Upper lobe of right lung (tissue), 1 donor: ENCODE data around the gene LRRC49. TPM values are rescaled to one million over a fixed set of nuclear protein-coding genes. Genes with fewer than 3 reads are reported as not detected.
"Not testable (repeated sequence)": the region's sequence is repeated elsewhere in the genome, so short reads cannot be mapped to it uniquely, and the experiment has no call there.

Experiments
- ATAC-seq: fragments of 200-7000 bp; cut with Tn5 transposase; one replicate; pipeline ENCODE4 v1.9.1; 2020; ENCODE audit warnings: mild to moderate bottlenecking, moderate library complexity
- DNase-seq: peaks from one replicate; pipeline ENCODE4 v3.0.0-alpha.2; 2020
- H3K27ac ChIP-seq: fragments of 200-600 bp; one replicate; pipeline ENCODE4 v1.8.0; 2022
- H3K27me3 ChIP-seq: fragments of 200-600 bp; one replicate; pipeline ENCODE4 v1.8.0; 2022; ENCODE audit warnings: mild to moderate bottlenecking
- H3K36me3 ChIP-seq: fragments of 200-600 bp; one replicate; pipeline ENCODE4 v1.8.0; 2022
- H3K4me1 ChIP-seq: fragments of 200-600 bp; one replicate; pipeline ENCODE4 v1.8.0; 2022
- H3K4me3 ChIP-seq: fragments of 200-600 bp; one replicate; pipeline ENCODE4 v1.8.0; 2022; ENCODE audit warnings: mild to moderate bottlenecking
- H3K9me3 ChIP-seq: fragments of 200-600 bp; one replicate; pipeline ENCODE4 v1.8.0; 2022
- intact Hi-C: fragments of 100-400 bp; cut with DNase I; formaldehyde crosslinking; loops from one replicate; pipeline ENCODE4 v1.11.0; 2022
- total RNA-seq: library from RNA; stranded (reverse); fragmentation: NEBNext Ultra II Directional; extraction: Animal tissue kit (Norgen Biotek cat#: 25700); gene quantifications from one replicate; pipeline ENCODE4 v1.2.1, GENCODE V29; 2021
- TF ChIP-seq, protein P1 (sequence below): fragments of 200-600 bp; IDR thresholded peaks from one replicate; pipeline ENCODE4 v1.8.0; 2022; ENCODE audit warnings: antibody characterized with exemption
- donor health status: DM: no; HTN: yes; CAD: no; lungs with severe emphysema.

LRRC49 gene
- total RNA-seq, 1 donor from 2014 or later: 4.3 TPM

DNA sequence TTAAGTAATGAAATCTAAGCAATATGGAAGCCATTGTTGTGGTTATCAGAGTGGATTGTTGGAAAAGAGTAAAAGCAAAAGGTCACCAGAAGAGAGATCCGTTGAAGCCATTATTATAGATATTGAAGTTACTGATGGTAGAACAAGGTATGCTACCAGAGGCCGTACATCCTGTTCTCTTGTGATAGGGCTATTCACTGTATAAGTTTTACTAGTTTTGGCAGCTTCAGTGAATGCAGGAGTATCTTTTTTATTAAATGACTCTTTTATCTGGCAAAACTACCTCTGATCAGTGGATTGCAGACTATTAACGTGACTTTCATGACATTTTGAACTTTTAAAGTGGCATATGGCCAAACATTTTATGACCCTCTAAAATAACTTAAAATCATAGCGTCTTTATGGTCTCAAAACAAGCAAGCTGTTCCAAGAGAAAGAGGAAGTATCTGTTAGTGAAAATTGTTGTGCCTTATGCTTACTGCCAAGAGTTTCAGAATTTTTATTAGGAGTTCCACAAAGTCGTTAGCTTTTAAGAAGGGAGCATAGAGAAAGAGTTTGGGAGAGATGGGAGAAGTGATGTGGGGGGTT lies 102.9 kb downstream of the LRRC49 start:
- no peaks in the 10 kb centered on the region for H3K9me3 ChIP-seq
- ATAC-seq: no peak
- H3K36me3 ChIP-seq: no peaks in the 10 kb centered on the region
- H3K27ac ChIP-seq: no peak overlapping the region
- TF ChIP-seq, protein P1, sequence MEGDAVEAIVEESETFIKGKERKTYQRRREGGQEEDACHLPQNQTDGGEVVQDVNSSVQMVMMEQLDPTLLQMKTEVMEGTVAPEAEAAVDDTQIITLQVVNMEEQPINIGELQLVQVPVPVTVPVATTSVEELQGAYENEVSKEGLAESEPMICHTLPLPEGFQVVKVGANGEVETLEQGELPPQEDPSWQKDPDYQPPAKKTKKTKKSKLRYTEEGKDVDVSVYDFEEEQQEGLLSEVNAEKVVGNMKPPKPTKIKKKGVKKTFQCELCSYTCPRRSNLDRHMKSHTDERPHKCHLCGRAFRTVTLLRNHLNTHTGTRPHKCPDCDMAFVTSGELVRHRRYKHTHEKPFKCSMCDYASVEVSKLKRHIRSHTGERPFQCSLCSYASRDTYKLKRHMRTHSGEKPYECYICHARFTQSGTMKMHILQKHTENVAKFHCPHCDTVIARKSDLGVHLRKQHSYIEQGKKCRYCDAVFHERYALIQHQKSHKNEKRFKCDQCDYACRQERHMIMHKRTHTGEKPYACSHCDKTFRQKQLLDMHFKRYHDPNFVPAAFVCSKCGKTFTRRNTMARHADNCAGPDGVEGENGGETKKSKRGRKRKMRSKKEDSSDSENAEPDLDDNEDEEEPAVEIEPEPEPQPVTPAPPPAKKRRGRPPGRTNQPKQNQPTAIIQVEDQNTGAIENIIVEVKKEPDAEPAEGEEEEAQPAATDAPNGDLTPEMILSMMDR: no peak
- H3K4me1 ChIP-seq: no peaks in the 10 kb centered on the region
- no peak for DNase-seq
- intact Hi-C loops: no loop called here
- H3K27me3 ChIP-seq: no peaks in the 10 kb centered on the region
- H3K4me3 ChIP-seq: no peak overlapping the region

- H3K4me3 ChIP-seq: no peak overlapping the region
- H3K27me3 ChIP-seq: no peaks in the 10 kb centered on the region
- intact Hi-C loops: no loop called here
- ATAC-seq (no peak), DNase-seq (no peak)
- H3K9me3 ChIP-seq: no peaks in the 10 kb centered on the region
- no peaks in the 10 kb centered on the region for H3K4me1 ChIP-seq
- no peaks in the 10 kb centered on the region for H3K36me3 ChIP-seq
- TF ChIP-seq, protein P1: no peak
- H3K27ac ChIP-seq: no peak overlapping the region
Measured at GRCh38 chr15:70998319-70998718, 105.7 kb downstream of the LRRC49 start.

DNA sequence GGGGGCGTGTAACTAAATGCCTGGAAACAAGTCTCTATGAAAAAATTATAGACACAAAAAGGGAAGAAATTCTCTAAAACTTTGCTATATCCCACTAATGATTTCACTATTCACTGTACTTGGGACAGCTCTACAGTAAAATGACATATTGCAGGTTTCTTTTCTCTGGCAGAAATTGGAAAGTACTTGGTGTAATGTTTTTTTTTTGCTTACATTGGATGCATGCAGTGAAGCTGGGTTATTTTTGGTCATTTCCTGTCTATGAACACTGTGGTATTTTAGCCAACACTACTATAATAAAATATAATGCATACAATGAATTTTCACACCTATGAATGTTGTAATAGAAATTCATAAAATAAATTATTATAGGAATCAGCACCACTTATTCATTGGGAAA lies 109.7 kb downstream of the LRRC49 start:
- no peaks in the 10 kb centered on the region for H3K27me3 ChIP-seq
- no peak overlapping the region for H3K4me3 ChIP-seq
- intact Hi-C loops: no loop called here
- no peaks in the 10 kb centered on the region for H3K4me1 ChIP-seq
- DNase-seq: no peak
- no peaks in the 10 kb centered on the region for H3K9me3 ChIP-seq
- TF ChIP-seq, protein P1: no peak
- no peak for ATAC-seq
- H3K27ac ChIP-seq: no peak overlapping the region
- no peaks in the 10 kb centered on the region for H3K36me3 ChIP-seq

DNA sequence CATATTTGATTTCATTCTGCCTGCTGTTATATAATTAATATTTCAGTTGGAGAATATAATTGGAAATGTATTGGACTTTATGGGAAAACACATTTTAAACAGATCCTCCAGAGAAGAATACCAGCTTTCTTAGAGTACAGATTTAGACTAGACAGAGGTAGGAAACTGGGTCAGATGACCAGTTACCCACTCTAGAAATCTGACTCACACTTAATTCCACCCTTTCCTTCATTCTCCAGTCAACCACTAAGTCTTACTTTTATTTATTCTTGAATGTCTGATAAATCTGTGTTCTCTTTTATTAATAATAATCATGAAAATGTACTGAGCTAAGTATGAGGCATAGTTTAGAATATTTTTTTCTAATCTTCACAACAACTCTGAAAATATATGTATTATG lies 110.7 kb downstream of the LRRC49 start:
- no peaks in the 10 kb centered on the region for H3K9me3 ChIP-seq
- no peaks in the 10 kb centered on the region for H3K27me3 ChIP-seq
- H3K4me3 ChIP-seq: no peak overlapping the region
- no peak overlapping the region for H3K27ac ChIP-seq
- TF ChIP-seq, protein P1: no peak
- no peak for ATAC-seq
- no peaks in the 10 kb centered on the region for H3K36me3 ChIP-seq
- no peak for DNase-seq
- no peaks in the 10 kb centered on the region for H3K4me1 ChIP-seq
- intact Hi-C loops: no loop called here

GRCh38 chr15:71004506-71004905 lies 111.9 kb downstream of the LRRC49 start:
- H3K36me3 ChIP-seq, H3K4me1 ChIP-seq, H3K27ac ChIP-seq, intact Hi-C loops, DNase-seq, ATAC-seq, H3K9me3 ChIP-seq, H3K27me3 ChIP-seq, H3K4me3 ChIP-seq: not testable (repeated sequence)

DNA sequence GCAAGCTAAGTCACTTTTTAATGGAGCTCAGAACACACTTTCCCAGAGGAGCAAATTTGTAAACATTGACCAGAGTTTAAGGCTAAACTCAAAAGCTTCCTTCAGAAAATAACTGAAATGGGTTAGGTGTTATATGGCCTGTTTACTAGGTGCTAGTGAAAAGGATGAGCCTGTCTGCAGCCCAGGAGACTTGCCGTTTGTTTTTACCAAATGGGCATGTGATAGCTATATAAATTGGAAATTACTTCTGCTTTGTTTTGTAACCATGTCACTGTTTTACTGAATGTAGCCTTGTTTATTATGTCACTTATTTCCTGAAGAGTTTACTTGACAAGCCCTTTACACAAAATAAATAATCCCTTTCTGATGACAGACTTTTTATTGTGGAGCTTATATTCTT lies 113.3 kb downstream of the LRRC49 start:
- no peak for DNase-seq
- no peak overlapping the region for H3K4me3 ChIP-seq
- intact Hi-C loops: no loop called here
- H3K36me3 ChIP-seq: no peaks in the 10 kb centered on the region
- H3K9me3 ChIP-seq: no peaks in the 10 kb centered on the region
- H3K4me1 ChIP-seq: no peaks in the 10 kb centered on the region
- no peak overlapping the region for H3K27ac ChIP-seq
- TF ChIP-seq, protein P1: no peak
- no peaks in the 10 kb centered on the region for H3K27me3 ChIP-seq
- no peak for ATAC-seq
